Stimulated activated CD4-positive, alpha-beta T cell treated with anti-CD3 and anti-CD28 coated beads, Interleukin-2, amount 100 ng/mL, for 4 hours (primary cell): ENCODE data around the gene CFAP161.

ENCODE experiments used
- DNase-seq: peaks from one replicate; pipeline ENCODE4 v3.0.0-alpha.2; 2020; ENCODE audit warnings: low read depth

The CFAP161 gene

GRCh38 chr15:81133782-81134461 lies at the start of gene CFAP161:
TSS of gene CFAP161 (plus strand) at chr15:81134270. CDS start at chr15:81134330, 60 bp downstream.
- DNase-seq: no peak

- DNase-seq: no peak
These were observed 49.4 kb upstream of the CFAP161 start for GRCh38 chr15:81084716-81085115.

GRCh38 chr15:81085213-81085612 lies 48.9 kb upstream of the CFAP161 start:
- DNase-seq: no peak

- DNase-seq: no peak
These were observed 48.2 kb upstream of the CFAP161 start for GRCh38 chr15:81085898-81086297.

GRCh38 chr15:81087066-81087465 lies 47.0 kb upstream of the CFAP161 start:
- no peak for DNase-seq

GRCh38 chr15:81087694-81088093 lies 46.4 kb upstream of the CFAP161 start:
- no peak for DNase-seq

GRCh38 chr15:81088470-81089013 lies 45.5 kb upstream of the CFAP161 start:
- no peak for DNase-seq

- no peak for DNase-seq
These were observed 42.0 kb upstream of the CFAP161 start for GRCh38 chr15:81091889-81092558.

- no peak for DNase-seq
These were observed 41.5 kb upstream of the CFAP161 start for GRCh38 chr15:81092559-81092902.

GRCh38 chr15:81093961-81094360 lies 40.1 kb upstream of the CFAP161 start:
- no peak for DNase-seq

GRCh38 chr15:81095690-81096365 lies 38.2 kb upstream of the CFAP161 start:
- no peak for DNase-seq

GRCh38 chr15:81096398-81096797 lies 37.7 kb upstream of the CFAP161 start:
- no peak for DNase-seq

GRCh38 chr15:81097116-81097889 lies 36.8 kb upstream of the CFAP161 start:
- DNase-seq: no peak

GRCh38 chr15:81097890-81098280 lies 36.2 kb upstream of the CFAP161 start:
- DNase-seq: no peak

GRCh38 chr15:81098349-81098748 lies 35.7 kb upstream of the CFAP161 start:
- no peak for DNase-seq

- DNase-seq: no peak
These were observed 35.0 kb upstream of the CFAP161 start for GRCh38 chr15:81098861-81099651.

- DNase-seq: no peak
These were observed 31.9 kb upstream of the CFAP161 start for GRCh38 chr15:81101894-81102815.

- no peak for DNase-seq
These were observed 30.2 kb upstream of the CFAP161 start for GRCh38 chr15:81103857-81104256.

GRCh38 chr15:81105545-81105944 lies 28.5 kb upstream of the CFAP161 start:
- DNase-seq: no peak

GRCh38 chr15:81106560-81106959 lies 27.5 kb upstream of the CFAP161 start:
- DNase-seq: peak; percentile 13
